WTC11 (cell line): Measurements from ENCODE around the gene MIS18BP1. TPM values are rescaled to one million over a fixed set of nuclear protein-coding genes. Genes with fewer than 3 reads are reported as not detected.

Source experiments
- ATAC-seq: fragments of 200-7000 bp; cut with Tn5 transposase; 2 replicates; pipeline ENCODE4 v1.10.0; 2021; ENCODE audit warnings: mild to moderate bottlenecking, moderate library complexity
- CTCF ChIA-PET: fragments of 300-600 bp; sonication (Branson Sonifier 250); formaldehyde crosslinking; loops from one replicate; lab custom pipeline; 2021; ENCODE audit warnings: antibody characterized with exemption; lab: Charles Lee
- POLR2A ChIA-PET: fragments of 350-600 bp; sonication (Branson Sonifier 250); formaldehyde crosslinking; loops from one replicate; lab custom pipeline; 2021; ENCODE audit warnings: antibody characterized with exemption; lab: Charles Lee
- DNase-seq: peaks from one replicate; pipeline ENCODE4 v3.0.0; 2021; ENCODE audit warnings: low spot score
- H3K27ac Mint-ChIP-seq: 2 replicates; pipeline ENCODE4 v1.8.0; 2021; ENCODE audit warnings: mixed read lengths
- H3K27me3 Mint-ChIP-seq: 2 replicates; pipeline ENCODE4 v1.8.0; 2021; ENCODE audit warnings: low read depth, mild to moderate bottlenecking, moderate library complexity, mixed read lengths
- H3K36me3 Mint-ChIP-seq: 2 replicates; pipeline ENCODE4 v1.8.0; 2021; ENCODE audit warnings: mixed read lengths
- H3K4me1 Mint-ChIP-seq: 2 replicates; pipeline ENCODE4 v1.8.0; 2022; ENCODE audit warnings: mixed read lengths
- H3K4me3 Mint-ChIP-seq: 2 replicates; pipeline ENCODE4 v1.8.0; 2021; ENCODE audit warnings: mild to moderate bottlenecking, moderate library complexity, mixed read lengths
- H3K9me3 Mint-ChIP-seq: 2 replicates; pipeline ENCODE4 v1.8.0; 2021; ENCODE audit warnings: mixed read lengths
- EMX1 ChIP-seq: fragments of 250-450 bp; sonication (Bioruptor Pico); IDR thresholded peaks from 2 replicates; pipeline ENCODE4 v1.8.0; 2021; ENCODE audit warnings: mild to moderate bottlenecking
- GTF2I ChIP-seq: fragments of 250-450 bp; sonication (Bioruptor Pico); conservative IDR thresholded peaks from 2 replicates; pipeline ENCODE4 v1.4.0; 2021; ENCODE audit warnings: mild to moderate bottlenecking
- HMGA2 ChIP-seq: fragments of 250-450 bp; sonication (Bioruptor Pico); IDR thresholded peaks from 2 replicates; pipeline ENCODE4 v1.4.0; 2021; ENCODE audit warnings: mild to moderate bottlenecking, moderate library complexity
- IRF2 ChIP-seq: sonication (generic); formaldehyde crosslinking; IDR thresholded peaks from 2 replicates; pipeline ENCODE4 v1.8.0; 2022; ENCODE audit warnings: low read depth, missing genetic modification reagents, borderline replicate concordance
- MXD4 ChIP-seq: fragments of 250-450 bp; sonication (Bioruptor Pico); IDR thresholded peaks from 2 replicates; pipeline ENCODE4 v1.8.0; 2021; ENCODE audit warnings: mild to moderate bottlenecking, moderate library complexity, borderline replicate concordance
- MYBL2 ChIP-seq: sonication (generic); formaldehyde crosslinking; IDR thresholded peaks from 2 replicates; pipeline ENCODE4 v1.8.1; 2023; ENCODE audit warnings: mild to moderate bottlenecking, moderate library complexity, missing genetic modification reagents
- NR1H2 ChIP-seq: sonication (generic); formaldehyde crosslinking; IDR thresholded peaks from 2 replicates; pipeline ENCODE4 v1.9.0; 2021; ENCODE audit warnings: mild to moderate bottlenecking, moderate library complexity, missing genetic modification reagents
- OVOL2 ChIP-seq: fragments of 250-450 bp; sonication (Bioruptor Pico); IDR thresholded peaks from 2 replicates; pipeline ENCODE4 v1.9.0; 2021; ENCODE audit warnings: mild to moderate bottlenecking, borderline replicate concordance
- RELA ChIP-seq: sonication (generic); formaldehyde crosslinking; IDR thresholded peaks from 2 replicates; pipeline ENCODE4 v1.8.1; 2022; ENCODE audit warnings: missing genetic modification reagents, mild to moderate bottlenecking, borderline replicate concordance
- RORB ChIP-seq: fragments of 250-450 bp; sonication (Bioruptor Pico); IDR thresholded peaks from 2 replicates; pipeline ENCODE4 v1.9.0; 2021; ENCODE audit warnings: mild to moderate bottlenecking
- SMAD3 ChIP-seq: sonication (generic); formaldehyde crosslinking; IDR thresholded peaks from 2 replicates; pipeline ENCODE4 v1.8.0; 2022; ENCODE audit warnings: missing genetic modification reagents, mild to moderate bottlenecking, borderline replicate concordance
- SMAD4 ChIP-seq: sonication (generic); formaldehyde crosslinking; IDR thresholded peaks from 2 replicates; pipeline ENCODE4 v1.8.0; 2022; ENCODE audit warnings: mild to moderate bottlenecking, missing genetic modification reagents
- TCF7 ChIP-seq: sonication (generic); formaldehyde crosslinking; IDR thresholded peaks from 2 replicates; pipeline ENCODE4 v1.8.0; 2022; ENCODE audit warnings: mild to moderate bottlenecking, low read depth, missing genetic modification reagents, moderate library complexity
- TEAD1 ChIP-seq: sonication (generic); formaldehyde crosslinking; IDR thresholded peaks from 2 replicates; pipeline ENCODE4 v1.8.0; 2022; ENCODE audit warnings: mild to moderate bottlenecking, missing genetic modification reagents
- TEAD4 ChIP-seq: sonication (generic); formaldehyde crosslinking; IDR thresholded peaks from 2 replicates; pipeline ENCODE4 v1.8.0; 2022; ENCODE audit warnings: mild to moderate bottlenecking, missing genetic modification reagents
- TP53 ChIP-seq: sonication (generic); formaldehyde crosslinking; IDR thresholded peaks from 2 replicates; pipeline ENCODE4 v1.8.1; 2023; ENCODE audit warnings: mild to moderate bottlenecking, missing genetic modification reagents
- ZNF263 ChIP-seq: sonication (generic); formaldehyde crosslinking; IDR thresholded peaks from 2 replicates; pipeline ENCODE4 v1.8.1; 2022; ENCODE audit warnings: low read depth, mild to moderate bottlenecking, moderate library complexity, missing genetic modification reagents
- ZNF423 ChIP-seq: fragments of 250-450 bp; sonication (Bioruptor Pico); IDR thresholded peaks from 2 replicates; pipeline ENCODE4 v2.1.2; 2022; ENCODE audit warnings: mild to moderate bottlenecking, moderate library complexity
- total RNA-seq: library from RNA; stranded (reverse); gene quantifications from 3 replicates; pipeline ENCODE4 v1.2.3, GENCODE V29; 2021
- TF ChIP-seq, protein P1 (sequence below): sonication (generic); formaldehyde crosslinking; IDR thresholded peaks from 2 replicates; pipeline ENCODE4 v1.8.1; 2023; ENCODE audit warnings: mild to moderate bottlenecking, missing genetic modification reagents
- TF ChIP-seq, protein P2 (sequence below): sonication (generic); formaldehyde crosslinking; IDR thresholded peaks from 2 replicates; pipeline ENCODE4 v1.8.1; 2022; ENCODE audit warnings: missing genetic modification reagents, borderline replicate concordance
- TF ChIP-seq, protein P3 (sequence below): sonication (generic); formaldehyde crosslinking; IDR thresholded peaks from 2 replicates; pipeline ENCODE4 v1.8.1; 2022; ENCODE audit warnings: mild to moderate bottlenecking, missing genetic modification reagents, moderate library complexity, borderline replicate concordance
- TF ChIP-seq, protein P4 (sequence below): fragments of 250-450 bp; sonication (Bioruptor Pico); IDR thresholded peaks from 2 replicates; pipeline ENCODE4 v2.1.2; 2022; ENCODE audit warnings: mild to moderate bottlenecking, moderate library complexity
- TF ChIP-seq, protein P5 (sequence below): sonication (generic); formaldehyde crosslinking; IDR thresholded peaks from 2 replicates; pipeline ENCODE4 v1.8.0; 2023; ENCODE audit warnings: missing genetic modification reagents
- TF ChIP-seq, protein P6 (sequence below): fragments of 250-450 bp; sonication (Bioruptor Pico); IDR thresholded peaks from 2 replicates; pipeline ENCODE4 v1.8.0; 2021; ENCODE audit warnings: mild to moderate bottlenecking
- TF ChIP-seq, protein P7 (sequence below): fragments of 250-450 bp; sonication (Bioruptor Pico); IDR thresholded peaks from 2 replicates; pipeline ENCODE4 v1.9.0; 2021; ENCODE audit warnings: mild to moderate bottlenecking

MIS18BP1 gene
- total RNA-seq, 1 experiment from 2014 or later = 65.7 TPM

DNA sequence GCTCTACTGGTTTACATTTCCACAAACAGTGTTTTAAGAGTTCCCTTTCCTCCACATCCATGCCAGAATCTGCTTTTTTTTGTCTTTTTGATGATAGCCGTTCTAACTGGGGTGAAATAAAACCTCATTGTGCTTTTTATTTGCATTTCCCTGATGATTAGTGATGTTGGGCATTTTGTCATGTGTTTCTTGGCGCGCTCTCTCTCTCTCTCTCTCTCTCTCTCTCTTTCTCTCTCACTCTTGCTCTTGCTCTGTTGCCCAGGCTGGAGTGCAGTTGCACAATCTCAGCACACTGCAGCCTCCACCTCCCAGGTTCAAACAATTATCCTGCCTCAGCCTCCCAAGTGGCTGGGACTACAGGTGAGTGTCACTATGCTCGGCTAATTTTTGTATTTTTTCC, 9.6 kb upstream of the MIS18BP1 start (continued):
- TF ChIP-seq, protein P1, sequence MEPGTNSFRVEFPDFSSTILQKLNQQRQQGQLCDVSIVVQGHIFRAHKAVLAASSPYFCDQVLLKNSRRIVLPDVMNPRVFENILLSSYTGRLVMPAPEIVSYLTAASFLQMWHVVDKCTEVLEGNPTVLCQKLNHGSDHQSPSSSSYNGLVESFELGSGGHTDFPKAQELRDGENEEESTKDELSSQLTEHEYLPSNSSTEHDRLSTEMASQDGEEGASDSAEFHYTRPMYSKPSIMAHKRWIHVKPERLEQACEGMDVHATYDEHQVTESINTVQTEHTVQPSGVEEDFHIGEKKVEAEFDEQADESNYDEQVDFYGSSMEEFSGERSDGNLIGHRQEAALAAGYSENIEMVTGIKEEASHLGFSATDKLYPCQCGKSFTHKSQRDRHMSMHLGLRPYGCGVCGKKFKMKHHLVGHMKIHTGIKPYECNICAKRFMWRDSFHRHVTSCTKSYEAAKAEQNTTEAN (CRISPR knock-in tag) = no peak

DNA sequence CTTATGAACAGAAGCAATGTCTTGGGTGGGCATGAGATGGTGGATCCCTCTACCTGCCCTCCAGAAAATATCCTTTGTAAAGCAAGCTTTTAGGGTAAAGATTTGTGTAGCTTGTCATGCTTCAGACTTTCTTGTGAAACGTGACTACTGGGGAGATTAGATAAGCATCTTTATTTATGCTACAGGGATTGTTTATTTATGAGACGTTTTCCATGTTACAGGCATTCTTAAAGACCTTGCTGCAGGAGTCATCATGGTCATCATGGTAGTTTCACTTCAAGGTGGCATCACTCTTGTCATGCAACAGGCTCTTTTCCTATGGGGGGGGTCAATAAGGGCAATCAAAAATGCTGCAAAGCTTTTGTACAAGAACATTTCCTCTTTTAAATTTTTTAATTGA, 8.2 kb upstream of the MIS18BP1 start:
- ChIA-PET CTCF (no interaction called here), POLR2A (no interaction called here)
- peaks cover 4% of the 10 kb centered on the region for H3K4me1 Mint-ChIP-seq
- peaks cover 20% of the 10 kb centered on the region for H3K36me3 Mint-ChIP-seq
- H3K9me3 Mint-ChIP-seq = peaks cover 44% of the 10 kb centered on the region
- TF ChIP-seq, protein P2, sequence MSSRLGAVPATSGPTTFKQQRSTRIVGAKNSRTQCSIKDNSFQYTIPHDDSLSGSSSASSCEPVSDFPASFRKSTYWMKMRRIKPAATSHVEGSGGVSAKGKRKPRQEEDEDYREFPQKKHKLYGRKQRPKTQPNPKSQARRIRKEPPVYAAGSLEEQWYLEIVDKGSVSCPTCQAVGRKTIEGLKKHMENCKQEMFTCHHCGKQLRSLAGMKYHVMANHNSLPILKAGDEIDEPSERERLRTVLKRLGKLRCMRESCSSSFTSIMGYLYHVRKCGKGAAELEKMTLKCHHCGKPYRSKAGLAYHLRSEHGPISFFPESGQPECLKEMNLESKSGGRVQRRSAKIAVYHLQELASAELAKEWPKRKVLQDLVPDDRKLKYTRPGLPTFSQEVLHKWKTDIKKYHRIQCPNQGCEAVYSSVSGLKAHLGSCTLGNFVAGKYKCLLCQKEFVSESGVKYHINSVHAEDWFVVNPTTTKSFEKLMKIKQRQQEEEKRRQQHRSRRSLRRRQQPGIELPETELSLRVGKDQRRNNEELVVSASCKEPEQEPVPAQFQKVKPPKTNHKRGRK = no peak
- TF ChIP-seq ZNF263 (CRISPR knock-in tag) = no peak
- TF ChIP-seq EMX1 = no peak
- TF ChIP-seq SMAD4 (CRISPR knock-in tag) = no peak
- no peak for TF ChIP-seq HMGA2 (CRISPR knock-in tag)
- TF ChIP-seq, protein P3, sequence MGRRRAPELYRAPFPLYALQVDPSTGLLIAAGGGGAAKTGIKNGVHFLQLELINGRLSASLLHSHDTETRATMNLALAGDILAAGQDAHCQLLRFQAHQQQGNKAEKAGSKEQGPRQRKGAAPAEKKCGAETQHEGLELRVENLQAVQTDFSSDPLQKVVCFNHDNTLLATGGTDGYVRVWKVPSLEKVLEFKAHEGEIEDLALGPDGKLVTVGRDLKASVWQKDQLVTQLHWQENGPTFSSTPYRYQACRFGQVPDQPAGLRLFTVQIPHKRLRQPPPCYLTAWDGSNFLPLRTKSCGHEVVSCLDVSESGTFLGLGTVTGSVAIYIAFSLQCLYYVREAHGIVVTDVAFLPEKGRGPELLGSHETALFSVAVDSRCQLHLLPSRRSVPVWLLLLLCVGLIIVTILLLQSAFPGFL (CRISPR knock-in tag) = no peak
- no peak for TF ChIP-seq OVOL2 (CRISPR knock-in tag)
- no peak for TF ChIP-seq SMAD3 (CRISPR knock-in tag)
- TF ChIP-seq, protein P4, sequence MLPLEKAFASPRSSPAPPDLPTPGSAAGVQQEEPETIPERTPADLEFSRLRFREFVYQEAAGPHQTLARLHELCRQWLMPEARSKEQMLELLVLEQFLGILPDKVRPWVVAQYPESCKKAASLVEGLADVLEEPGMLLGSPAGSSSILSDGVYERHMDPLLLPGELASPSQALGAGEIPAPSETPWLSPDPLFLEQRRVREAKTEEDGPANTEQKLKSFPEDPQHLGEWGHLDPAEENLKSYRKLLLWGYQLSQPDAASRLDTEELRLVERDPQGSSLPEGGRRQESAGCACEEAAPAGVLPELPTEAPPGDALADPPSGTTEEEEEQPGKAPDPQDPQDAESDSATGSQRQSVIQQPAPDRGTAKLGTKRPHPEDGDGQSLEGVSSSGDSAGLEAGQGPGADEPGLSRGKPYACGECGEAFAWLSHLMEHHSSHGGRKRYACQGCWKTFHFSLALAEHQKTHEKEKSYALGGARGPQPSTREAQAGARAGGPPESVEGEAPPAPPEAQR = no peak
- TF ChIP-seq TCF7 (CRISPR knock-in tag) = no peak
- no peak for TF ChIP-seq TP53 (CRISPR knock-in tag)
- TF ChIP-seq RELA = no peak
- no peak for TF ChIP-seq ZNF423 (CRISPR knock-in tag)
- no peak for TF ChIP-seq NR1H2 (CRISPR knock-in tag)
- TF ChIP-seq MXD4 (CRISPR knock-in tag) = no peak
- peaks cover 12% of the 10 kb centered on the region for H3K27me3 Mint-ChIP-seq
- H3K4me3 Mint-ChIP-seq = no peak overlapping the region
- no peak overlapping the region for H3K27ac Mint-ChIP-seq
- no peak for ATAC-seq
- DNase-seq = no peak

DNA sequence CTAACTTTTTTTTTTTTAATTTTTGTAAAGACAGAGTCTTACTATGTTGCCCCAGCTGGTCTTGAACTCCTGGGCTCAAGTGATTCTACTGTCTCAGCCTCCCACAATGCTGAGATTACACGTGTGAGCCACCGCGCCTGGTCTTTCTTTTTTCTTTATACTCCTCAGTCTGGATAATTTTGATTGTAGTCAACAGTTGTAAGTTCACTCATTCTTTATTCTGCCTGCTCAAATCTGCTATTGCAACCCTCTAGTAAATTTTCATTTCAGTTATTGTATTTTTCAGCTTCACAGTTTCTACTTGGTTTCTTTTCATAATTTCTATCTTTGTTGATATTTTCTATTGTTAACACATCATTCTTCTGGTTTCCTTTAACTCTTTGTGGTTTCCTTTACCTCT, 5.8 kb upstream of the MIS18BP1 start:
- CTCF ChIA-PET = interaction anchor here (0.6 kb wide), 1 partner anchor 12 kb away, joined by 3 read pairs; no protein-coding TSS in a partner anchor
- TF ChIP-seq TEAD1 (CRISPR knock-in tag) (no peak), ZNF263 (CRISPR knock-in tag) (no peak), IRF2 (CRISPR knock-in tag) (no peak), MYBL2 (CRISPR knock-in tag) (no peak), GTF2I (CRISPR knock-in tag) (no peak), TEAD4 (CRISPR knock-in tag) (no peak), RORB (CRISPR knock-in tag) (no peak)
- TF ChIP-seq, protein P5, sequence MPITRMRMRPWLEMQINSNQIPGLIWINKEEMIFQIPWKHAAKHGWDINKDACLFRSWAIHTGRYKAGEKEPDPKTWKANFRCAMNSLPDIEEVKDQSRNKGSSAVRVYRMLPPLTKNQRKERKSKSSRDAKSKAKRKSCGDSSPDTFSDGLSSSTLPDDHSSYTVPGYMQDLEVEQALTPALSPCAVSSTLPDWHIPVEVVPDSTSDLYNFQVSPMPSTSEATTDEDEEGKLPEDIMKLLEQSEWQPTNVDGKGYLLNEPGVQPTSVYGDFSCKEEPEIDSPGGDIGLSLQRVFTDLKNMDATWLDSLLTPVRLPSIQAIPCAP (CRISPR knock-in tag) = no peak
- TF ChIP-seq, protein P6, sequence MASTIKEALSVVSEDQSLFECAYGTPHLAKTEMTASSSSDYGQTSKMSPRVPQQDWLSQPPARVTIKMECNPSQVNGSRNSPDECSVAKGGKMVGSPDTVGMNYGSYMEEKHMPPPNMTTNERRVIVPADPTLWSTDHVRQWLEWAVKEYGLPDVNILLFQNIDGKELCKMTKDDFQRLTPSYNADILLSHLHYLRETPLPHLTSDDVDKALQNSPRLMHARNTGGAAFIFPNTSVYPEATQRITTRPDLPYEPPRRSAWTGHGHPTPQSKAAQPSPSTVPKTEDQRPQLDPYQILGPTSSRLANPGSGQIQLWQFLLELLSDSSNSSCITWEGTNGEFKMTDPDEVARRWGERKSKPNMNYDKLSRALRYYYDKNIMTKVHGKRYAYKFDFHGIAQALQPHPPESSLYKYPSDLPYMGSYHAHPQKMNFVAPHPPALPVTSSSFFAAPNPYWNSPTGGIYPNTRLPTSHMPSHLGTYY (CRISPR knock-in tag) = no peak
- TF ChIP-seq, protein P2 = no peak
- TF ChIP-seq, protein P7, sequence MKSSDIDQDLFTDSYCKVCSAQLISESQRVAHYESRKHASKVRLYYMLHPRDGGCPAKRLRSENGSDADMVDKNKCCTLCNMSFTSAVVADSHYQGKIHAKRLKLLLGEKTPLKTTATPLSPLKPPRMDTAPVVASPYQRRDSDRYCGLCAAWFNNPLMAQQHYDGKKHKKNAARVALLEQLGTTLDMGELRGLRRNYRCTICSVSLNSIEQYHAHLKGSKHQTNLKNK (CRISPR knock-in tag) = no peak

More for the DNA sequence above, 5.8 kb upstream of the MIS18BP1 start:
- POLR2A ChIA-PET = no interaction called here
- Mint-ChIP-seq H3K36me3 (peaks cover 20% of the 10 kb centered on the region), H3K27me3 (peaks cover 15% of the 10 kb centered on the region), H3K4me1 (peaks cover 7% of the 10 kb centered on the region), H3K4me3 (no peak overlapping the region), H3K9me3 (peaks cover 44% of the 10 kb centered on the region), H3K27ac (no peak overlapping the region)
- no peak for DNase-seq
- no peak for ATAC-seq
